Measurements from ENCODE around the gene SPTB. TPM values are rescaled to one million over a fixed set of nuclear protein-coding genes. Genes with fewer than 3 reads are reported as not detected.

SPTB gene
- total and polyA plus RNA-seq, 9 donors = 0.28 to 1.4 (median 0.68) TPM

GRCh38 chr14:64773046-64773445 is 106.7 kb downstream of the SPTB start:
- Histone ChIP-seq H3K27me3 (no peaks in the 10 kb centered on the region), H3K4me1 (ENCODE audit: insufficient read depth) (no peaks in the 10 kb centered on the region), H3K9me3 (no peaks in the 10 kb centered on the region), H3K4me3 (no peak overlapping the region), H3K36me3 (no peaks in the 10 kb centered on the region), H3K27ac (no peak overlapping the region)
- TF ChIP-seq CTCF (IDR thresholded peaks at IDR 0.05) = no peak
- no peak for TF ChIP-seq EP300 (IDR thresholded peaks at IDR 0.05)
- TF ChIP-seq POLR2A (IDR thresholded peaks at IDR 0.05) = no peak
- 89 to 97% (median 91%) methylated on average over 18 of the region's 18 CpGs for WGBS, 3 donors
- DNase-seq = no peak
- intact Hi-C loops (cut with DNase I) = no loop called here

GRCh38 chr14:64772397-64772950 is 107.2 kb downstream of the SPTB start:
- DNase-seq = peak in 1 of 5 donors; percentile 29
- WGBS, 3 donors = 89 to 94% (median 93%) methylated on average over 34 to 36 of the region's 36 CpGs

GRCh38 chr14:64771161-64771560 is 108.5 kb downstream of the SPTB start:
- Histone ChIP-seq H3K9me3 (no peaks in the 10 kb centered on the region), H3K4me3 (no peak overlapping the region), H3K27me3 (no peaks in the 10 kb centered on the region), H3K36me3 (no peaks in the 10 kb centered on the region), H3K4me1 (ENCODE audit: insufficient read depth) (no peaks in the 10 kb centered on the region), H3K27ac (no peak overlapping the region)
- WGBS, 3 donors = 63 to 86% (median 65%) methylated on average over 2 of the region's 2 CpGs
- DNase-seq = no peak
- intact Hi-C loops (cut with DNase I) = no loop called here
- no peak for TF ChIP-seq POLR2A (IDR thresholded peaks at IDR 0.05)
- TF ChIP-seq EP300 (IDR thresholded peaks at IDR 0.05) = no peak
- no peak for TF ChIP-seq CTCF (IDR thresholded peaks at IDR 0.05)

More at GRCh38 chr14:64772397-64772950, 107.2 kb downstream of the SPTB start:
- Histone ChIP-seq H3K36me3 (no peaks in the 10 kb centered on the region), H3K4me1 (ENCODE audit: insufficient read depth) (no peaks in the 10 kb centered on the region), H3K4me3 (no peak overlapping the region), H3K27ac (no peak overlapping the region), H3K27me3 (no peaks in the 10 kb centered on the region), H3K9me3 (no peaks in the 10 kb centered on the region)
- TF ChIP-seq EP300 (IDR thresholded peaks at IDR 0.05) (no peak), POLR2A (IDR thresholded peaks at IDR 0.05) (no peak), CTCF (IDR thresholded peaks at IDR 0.05) (no peak)
- intact Hi-C loops (cut with DNase I) = no loop called here

GRCh38 chr14:64770751-64771150 is 109.0 kb downstream of the SPTB start:
- H3K36me3 ChIP-seq = no peaks in the 10 kb centered on the region
- H3K27me3 ChIP-seq = no peaks in the 10 kb centered on the region
- H3K27ac ChIP-seq = no peak overlapping the region
- no peaks in the 10 kb centered on the region for H3K9me3 ChIP-seq
- DNase-seq = no peak
- H3K4me1 ChIP-seq (ENCODE audit: insufficient read depth) = no peaks in the 10 kb centered on the region
- WGBS, 3 donors = 83 to 88% (median 86%) methylated on average over 18 of the region's 18 CpGs
- no peak overlapping the region for H3K4me3 ChIP-seq
- intact Hi-C loops (cut with DNase I) = no loop called here
- TF ChIP-seq EP300 (IDR thresholded peaks at IDR 0.05) = no peak
